ENCODE measurements around the gene BCKDHA.

The BCKDHA gene

GRCh38 chr19:41410336-41411054 is 12.9 kb downstream of the BCKDHA start:
- Histone ChIP-seq H3K27ac (peak overlapping the region; percentile 82), H3K9ac (peak overlapping the region; percentile 53; the same call in 1 of the 2 replicates), H3K27me3 (no peaks in the 10 kb centered on the region), H3K4me3 (0 out of 2 replicates have a peak overlapping the region, but pooled peaks have one; percentile 28), H3K36me3 (peaks cover 67% of the 10 kb centered on the region), H3K4me1 (peaks cover 86% of the 10 kb centered on the region), H3K9me3 (no peaks in the 10 kb centered on the region), H4K20me1 (peaks cover 6% of the 10 kb centered on the region; the same call in 1 of the 2 replicates), H3K4me2 (peak overlapping the region; percentile 61)
- no peak for TF ChIP-seq Cebpa-rat (IDR thresholded peaks at IDR 0.05)

GRCh38 chr19:41411100-41411967 is 13.7 kb downstream of the BCKDHA start:
- no peaks in the 10 kb centered on the region; the same call in 1 of the 2 replicates for H4K20me1 ChIP-seq
- H3K4me2 ChIP-seq, result peak overlapping the region; percentile 61
- peaks cover 64% of the 10 kb centered on the region for H3K36me3 ChIP-seq
- peak overlapping the region; percentile 82; the same call in 1 of the 2 replicates for H3K27ac ChIP-seq
- no peaks in the 10 kb centered on the region for H3K9me3 ChIP-seq
- H3K4me3 ChIP-seq, result no peak overlapping the region
- TF ChIP-seq Cebpa-rat (IDR thresholded peaks at IDR 0.05), result no peak
- H3K9ac ChIP-seq, result peak overlapping the region; percentile 10; the same call in 1 of the 2 replicates
- H3K4me1 ChIP-seq, result peaks cover 86% of the 10 kb centered on the region
- no peaks in the 10 kb centered on the region for H3K27me3 ChIP-seq

GRCh38 chr19:41411968-41412265 is 14.3 kb downstream of the BCKDHA start:
- Histone ChIP-seq H3K4me2 (no peak overlapping the region), H4K20me1 (no peaks in the 10 kb centered on the region; the same call in 1 of the 2 replicates), H3K4me3 (no peak overlapping the region), H3K36me3 (peaks cover 70% of the 10 kb centered on the region), H3K9ac (peak overlapping the region; percentile 10; the same call in 1 of the 2 replicates), H3K9me3 (no peaks in the 10 kb centered on the region), H3K27ac (peak overlapping the region; percentile 82; the same call in 1 of the 2 replicates), H3K4me1 (peaks cover 84% of the 10 kb centered on the region), H3K27me3 (no peaks in the 10 kb centered on the region)
- no peak for TF ChIP-seq Cebpa-rat (IDR thresholded peaks at IDR 0.05)

GRCh38 chr19:41412953-41413352 is 15.3 kb downstream of the BCKDHA start:
- no peaks in the 10 kb centered on the region; the same call in 1 of the 2 replicates for H4K20me1 ChIP-seq
- peak overlapping the region; percentile 77 for H3K4me2 ChIP-seq
- H3K9me3 ChIP-seq, result no peaks in the 10 kb centered on the region
- H3K27ac ChIP-seq, result peak overlapping the region; percentile 74
- TF ChIP-seq Cebpa-rat (IDR thresholded peaks at IDR 0.05), result no peak
- H3K4me1 ChIP-seq, result peaks cover 74% of the 10 kb centered on the region
- peak overlapping the region; percentile 9; the same call in 1 of the 2 replicates for H3K9ac ChIP-seq
- no peaks in the 10 kb centered on the region for H3K27me3 ChIP-seq
- H3K36me3 ChIP-seq, result peaks cover 74% of the 10 kb centered on the region
- H3K4me3 ChIP-seq, result no peak overlapping the region

- no peak for TF ChIP-seq Cebpa-rat (IDR thresholded peaks at IDR 0.05)
- Histone ChIP-seq H3K27ac (peak overlapping the region; percentile 74), H3K4me1 (peaks cover 64% of the 10 kb centered on the region), H3K4me3 (no peak overlapping the region), H3K4me2 (peak overlapping the region; percentile 77), H3K36me3 (peaks cover 84% of the 10 kb centered on the region), H3K9ac (peak overlapping the region; percentile 9; the same call in 1 of the 2 replicates), H4K20me1 (no peaks in the 10 kb centered on the region), H3K27me3 (no peaks in the 10 kb centered on the region), H3K9me3 (no peaks in the 10 kb centered on the region)
These were observed 16.3 kb downstream of the BCKDHA start for GRCh38 chr19:41413947-41414346.

GRCh38 chr19:41414461-41414860 is 16.8 kb downstream of the BCKDHA start:
- no peaks in the 10 kb centered on the region for H4K20me1 ChIP-seq
- TF ChIP-seq Cebpa-rat (IDR thresholded peaks at IDR 0.05), result no peak
- peak overlapping the region; percentile 77 for H3K4me2 ChIP-seq
- peaks cover 58% of the 10 kb centered on the region for H3K4me1 ChIP-seq
- peaks cover 89% of the 10 kb centered on the region for H3K36me3 ChIP-seq
- H3K27ac ChIP-seq, result peak overlapping the region; percentile 74
- H3K27me3 ChIP-seq, result no peaks in the 10 kb centered on the region
- no peaks in the 10 kb centered on the region for H3K9me3 ChIP-seq
- H3K4me3 ChIP-seq, result no peak overlapping the region
- no peak overlapping the region for H3K9ac ChIP-seq

- no peaks in the 10 kb centered on the region for H3K27me3 ChIP-seq
- H3K4me3 ChIP-seq, result no peak overlapping the region
- peaks cover 58% of the 10 kb centered on the region for H3K4me1 ChIP-seq
- no peaks in the 10 kb centered on the region for H4K20me1 ChIP-seq
- H3K36me3 ChIP-seq, result peaks cover 94% of the 10 kb centered on the region
- H3K4me2 ChIP-seq, result peak overlapping the region; percentile 77
- H3K9me3 ChIP-seq, result no peaks in the 10 kb centered on the region
- H3K27ac ChIP-seq, result peak overlapping the region; percentile 74
- TF ChIP-seq Cebpa-rat (IDR thresholded peaks at IDR 0.05), result no peak
- no peak overlapping the region for H3K9ac ChIP-seq
These were observed 17.5 kb downstream of the BCKDHA start for GRCh38 chr19:41415154-41415571.

- Histone ChIP-seq H3K27me3 (no peaks in the 10 kb centered on the region), H3K4me3 (no peak overlapping the region), H3K4me2 (no peak overlapping the region), H4K20me1 (no peaks in the 10 kb centered on the region), H3K4me1 (peaks cover 58% of the 10 kb centered on the region), H3K36me3 (peaks cover 94% of the 10 kb centered on the region), H3K9ac (no peak overlapping the region), H3K27ac (no peak overlapping the region), H3K9me3 (no peaks in the 10 kb centered on the region)
- TF ChIP-seq Cebpa-rat (IDR thresholded peaks at IDR 0.05), result no peak
These were observed 18.6 kb downstream of the BCKDHA start for GRCh38 chr19:41416194-41416674.

GRCh38 chr19:41420101-41420880 is 22.7 kb downstream of the BCKDHA start:
- no peak overlapping the region for H3K4me3 ChIP-seq
- peaks cover 96% of the 10 kb centered on the region for H3K36me3 ChIP-seq
- H3K27me3 ChIP-seq, result no peaks in the 10 kb centered on the region
- H3K4me1 ChIP-seq, result peaks cover 20% of the 10 kb centered on the region
- no peaks in the 10 kb centered on the region for H3K9me3 ChIP-seq
- H3K4me2 ChIP-seq, result peak overlapping the region; percentile 51
- H3K27ac ChIP-seq, result peak overlapping the region; percentile 72
- no peaks in the 10 kb centered on the region for H4K20me1 ChIP-seq
- TF ChIP-seq Cebpa-rat (IDR thresholded peaks at IDR 0.05), result no peak
- peak overlapping the region; percentile 52; the same call in 1 of the 2 replicates for H3K9ac ChIP-seq
